H9 (cell line): ENCODE data around the gene GGA2. TPM values are rescaled to one million over a fixed set of nuclear protein-coding genes. Genes with fewer than 3 reads are reported as not detected.
A peak's percentile ranks its signal among the peaks of the same experiment; 100 is the strongest.

Source experiments
- DNase-seq: peaks from one replicate; pipeline ENCODE4 v3.0.0-alpha.2; 2017
- H2AFZ ChIP-seq: one replicate; pipeline ENCODE4 v1.6.1; 2013; ENCODE audit warnings: mild to moderate bottlenecking, low read length, control low read depth, moderate library complexity
- H2AK5ac ChIP-seq: 2 replicates; pipeline ENCODE4 v1.6.1; 2013; ENCODE audit warnings: low read length, control low read depth, mixed read lengths; ENCODE audit not compliant: insufficient read length
- H2BK120ac ChIP-seq: one replicate; pipeline ENCODE4 v1.6.1; 2013; ENCODE audit warnings: low read depth, mild to moderate bottlenecking, low read length, control low read depth, inconsistent platforms; ENCODE audit not compliant: poor library complexity, severe bottlenecking
- H2BK12ac ChIP-seq: 2 replicates; pipeline ENCODE4 v1.6.1; 2013; ENCODE audit warnings: low read length, control low read depth, mixed read lengths, low read depth; ENCODE audit not compliant: insufficient read length
- H2BK15ac ChIP-seq: 2 replicates; pipeline ENCODE4 v1.6.1; 2013; ENCODE audit warnings: low read depth, low read length, control low read depth
- H2BK20ac ChIP-seq: one replicate; pipeline ENCODE4 v1.6.1; 2013; ENCODE audit warnings: low read depth, mild to moderate bottlenecking, low read length, control low read depth, inconsistent platforms; ENCODE audit not compliant: poor library complexity, severe bottlenecking
- H2BK5ac ChIP-seq: 2 replicates; pipeline ENCODE4 v1.6.1; 2013; ENCODE audit warnings: low read length, control low read depth, mixed read lengths; ENCODE audit not compliant: insufficient read length
- H3K14ac ChIP-seq: 2 replicates; pipeline ENCODE4 v1.6.1; 2013; ENCODE audit warnings: low read length, control low read depth; ENCODE audit not compliant: insufficient read depth
- H3K18ac ChIP-seq: 2 replicates; pipeline ENCODE4 v1.6.1; 2013; ENCODE audit warnings: low read depth, mild to moderate bottlenecking, mixed read lengths, low read length, control low read depth; ENCODE audit not compliant: insufficient read length
- H3K23ac ChIP-seq: 2 replicates; pipeline ENCODE4 v1.6.1; 2013; ENCODE audit warnings: low read length, control low read depth, mixed read lengths, low read depth; ENCODE audit not compliant: insufficient read length
- H3K23me2 ChIP-seq: 2 replicates; pipeline ENCODE4 v1.6.1; 2013; ENCODE audit warnings: low read depth, mild to moderate bottlenecking, mixed read lengths, low read length, control low read depth; ENCODE audit not compliant: insufficient read length, poor library complexity, severe bottlenecking
- H3K27ac ChIP-seq: 2 replicates; pipeline ENCODE4 v1.5.1; 2013; ENCODE audit warnings: low read length, control low read depth, mixed read lengths, low read depth; ENCODE audit not compliant: insufficient read length
- H3K27me3 ChIP-seq: 2 replicates; pipeline ENCODE4 v1.6.1; 2013; ENCODE audit warnings: low read length, control low read depth, inconsistent platforms; ENCODE audit not compliant: insufficient read depth
- H3K4ac ChIP-seq: 2 replicates; pipeline ENCODE4 v1.6.1; 2013; ENCODE audit warnings: low read depth, mild to moderate bottlenecking, control low read depth, inconsistent platforms, low read length, moderate library complexity
- H3K4me1 ChIP-seq: 2 replicates; pipeline ENCODE4 v1.6.1; 2013; ENCODE audit warnings: low read length, control low read depth, inconsistent platforms; ENCODE audit not compliant: insufficient read depth
- H3K4me2 ChIP-seq: 2 replicates; pipeline ENCODE4 v1.6.1; 2013; ENCODE audit warnings: low read length, control low read depth, mixed read lengths; ENCODE audit not compliant: insufficient read length, insufficient read depth
- H3K56ac ChIP-seq: 2 replicates; pipeline ENCODE4 v1.6.1; 2013; ENCODE audit warnings: low read depth, mild to moderate bottlenecking, mixed read lengths, low read length, control low read depth; ENCODE audit not compliant: insufficient read length
- H3K79me1 ChIP-seq: 2 replicates; pipeline ENCODE4 v1.6.1; 2013; ENCODE audit warnings: low read depth, mild to moderate bottlenecking, moderate library complexity, low read length, control low read depth, inconsistent platforms; ENCODE audit not compliant: insufficient read depth, poor library complexity, severe bottlenecking
- H3K79me2 ChIP-seq: 2 replicates; pipeline ENCODE4 v1.6.1; 2013; ENCODE audit warnings: low read length, control low read depth, inconsistent platforms; ENCODE audit not compliant: insufficient read depth
- H3K9ac ChIP-seq: 2 replicates; pipeline ENCODE4 v1.6.1; 2013; ENCODE audit warnings: low read length, control low read depth, mixed read lengths; ENCODE audit not compliant: insufficient read length; ENCODE audit errors: extremely low read depth
- H3K9me3 ChIP-seq: one replicate; pipeline ENCODE4 v1.6.1; 2013; ENCODE audit warnings: low read depth, low read length, inconsistent platforms; ENCODE audit not compliant: control insufficient read depth
- H3T11ph ChIP-seq: one replicate; pipeline ENCODE4 v1.6.1; 2013; ENCODE audit warnings: mild to moderate bottlenecking, low read length, control low read depth, inconsistent platforms
- H4K20me1 ChIP-seq: one replicate; pipeline ENCODE4 v1.6.1; 2013; ENCODE audit not compliant: control insufficient read depth, insufficient read length, insufficient read depth
- H4K5ac ChIP-seq: 2 replicates; pipeline ENCODE4 v1.6.1; 2013; ENCODE audit warnings: low read depth, mild to moderate bottlenecking, mixed read lengths, low read length, control low read depth; ENCODE audit not compliant: insufficient read length
- H4K8ac ChIP-seq: replicated peaks from 2 replicates; pipeline ENCODE4 v1.6.1; 2013; ENCODE audit warnings: low read length, control low read depth, mixed read lengths, low read depth; ENCODE audit not compliant: insufficient read length
- H4K91ac ChIP-seq: 2 replicates; pipeline ENCODE4 v1.6.1; 2013; ENCODE audit warnings: low read depth, mild to moderate bottlenecking, moderate library complexity, mixed read lengths, low read length, control low read depth; ENCODE audit not compliant: insufficient read length
- H3K27ac Mint-ChIP-seq, 3 experiments: 2 replicates in 2 of 3; 3 replicates in 1 of 3; pipeline ENCODE4 v1.8.0; 2020 to 2021; ENCODE audit warnings: mixed read lengths in 3 of 3, mild to moderate bottlenecking in 1 of 3, moderate library complexity in 1 of 3
- H3K27me3 Mint-ChIP-seq: 2 replicates; pipeline ENCODE4 v1.8.0; 2021; ENCODE audit warnings: low read depth, mild to moderate bottlenecking, moderate library complexity, mixed read lengths
- H3K36me3 Mint-ChIP-seq, 3 experiments: 2 replicates in 2 of 3; 3 replicates in 1 of 3; pipeline ENCODE4 v1.8.0; 2020 to 2021; ENCODE audit warnings: low read depth in 3 of 3, mixed read lengths in 3 of 3; ENCODE audit not compliant: insufficient read depth in 1 of 3
- H3K4me1 Mint-ChIP-seq, 2 experiments: 2 replicates each; pipeline ENCODE4 v1.8.0; 2020; ENCODE audit warnings: mixed read lengths in 2 of 2
- H3K4me3 Mint-ChIP-seq, 2 experiments: 2 replicates in 1 of 2; 3 replicates in 1 of 2; pipeline ENCODE4 v1.8.0; 2020 to 2021; ENCODE audit warnings: mild to moderate bottlenecking in 2 of 2, mixed read lengths in 2 of 2, moderate library complexity in 1 of 2
- H3K9me3 Mint-ChIP-seq, 2 experiments: 2 replicates in 1 of 2; 3 replicates in 1 of 2; pipeline ENCODE4 v1.8.0; 2020; ENCODE audit warnings: mild to moderate bottlenecking in 2 of 2, mixed read lengths in 2 of 2, moderate library complexity in 1 of 2
- WGBS: extraction: QIAGEN DNeasy Blood & Tissue Kit; methylation state at CpG from one replicate; pipeline ENCODE4 v1.1.7; 2013; ENCODE audit warnings: missing lambda C conversion rate, low lambda C conversion rate, mixed read lengths; ENCODE audit not compliant: insufficient read length; ENCODE audit errors: extremely low coverage; 5-methylcytosine and 5-hydroxymethylcytosine counted together
- total RNA-seq: library from RNA; stranded (reverse); gene quantifications from 2 replicates; pipeline ENCODE4 v1.2.1, GENCODE V29; 2021
- TF ChIP-seq, protein P1 (sequence below): fragments of 200-600 bp; sonication (generic); conservative IDR thresholded peaks from 3 replicates; pipeline ENCODE4 v1.8.0; 2021; ENCODE audit warnings: antibody characterized with exemption, mild to moderate bottlenecking

GGA2 gene
- total RNA-seq, 1 experiment from 2014 or later, result 143 TPM

DNA sequence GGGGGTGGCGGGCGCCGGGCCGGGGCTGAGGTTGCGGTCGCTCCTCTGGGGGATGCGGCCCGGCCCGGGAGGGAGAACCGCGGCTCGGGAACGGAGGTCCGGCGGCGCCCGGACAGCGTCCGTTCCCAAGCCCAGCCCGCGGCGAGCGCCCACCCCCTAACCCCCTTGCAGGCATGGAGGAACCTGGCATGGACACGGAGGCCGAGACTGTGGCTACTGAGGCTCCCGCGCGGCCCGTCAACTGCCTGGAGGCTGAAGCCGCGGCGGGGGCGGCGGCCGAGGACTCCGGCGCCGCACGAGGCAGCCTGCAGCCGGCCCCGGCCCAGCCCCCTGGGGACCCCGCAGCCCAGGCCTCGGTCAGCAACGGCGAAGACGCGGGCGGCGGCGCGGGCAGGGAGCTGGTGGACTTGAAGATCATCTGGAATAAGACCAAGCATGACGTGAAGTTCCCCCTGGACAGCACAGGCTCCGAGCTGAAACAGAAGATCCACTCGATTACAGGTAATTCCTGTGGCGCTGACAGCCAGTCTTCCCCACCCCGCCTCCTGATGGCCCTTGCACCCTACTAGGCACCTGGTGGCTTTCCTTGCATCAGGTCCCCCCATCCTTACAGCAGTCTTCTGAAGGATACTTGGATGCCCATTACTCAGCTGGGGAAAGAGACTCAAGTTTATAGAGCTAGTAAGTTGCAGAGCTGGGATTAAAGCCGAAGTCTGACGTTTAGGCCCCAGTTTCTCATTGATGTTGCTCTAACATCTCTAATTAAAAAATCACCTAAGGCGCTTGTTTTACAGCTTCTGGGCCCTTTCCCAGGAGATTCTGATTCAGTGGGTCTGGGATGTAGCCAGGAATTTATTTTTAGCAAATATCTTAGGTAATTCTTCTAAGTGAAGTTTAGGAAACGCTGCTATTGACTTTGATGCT is 47.7 kb upstream of the GGA2 start:
- H3K23ac ChIP-seq, result no peak overlapping the region
- H3K4ac ChIP-seq, result no peak overlapping the region
- H3K9me3 ChIP-seq, result no peaks in the 10 kb centered on the region
- peaks cover 6% of the 10 kb centered on the region for H3K23me2 ChIP-seq
- no peak overlapping the region for H2AFZ ChIP-seq
- TF ChIP-seq, protein P1, sequence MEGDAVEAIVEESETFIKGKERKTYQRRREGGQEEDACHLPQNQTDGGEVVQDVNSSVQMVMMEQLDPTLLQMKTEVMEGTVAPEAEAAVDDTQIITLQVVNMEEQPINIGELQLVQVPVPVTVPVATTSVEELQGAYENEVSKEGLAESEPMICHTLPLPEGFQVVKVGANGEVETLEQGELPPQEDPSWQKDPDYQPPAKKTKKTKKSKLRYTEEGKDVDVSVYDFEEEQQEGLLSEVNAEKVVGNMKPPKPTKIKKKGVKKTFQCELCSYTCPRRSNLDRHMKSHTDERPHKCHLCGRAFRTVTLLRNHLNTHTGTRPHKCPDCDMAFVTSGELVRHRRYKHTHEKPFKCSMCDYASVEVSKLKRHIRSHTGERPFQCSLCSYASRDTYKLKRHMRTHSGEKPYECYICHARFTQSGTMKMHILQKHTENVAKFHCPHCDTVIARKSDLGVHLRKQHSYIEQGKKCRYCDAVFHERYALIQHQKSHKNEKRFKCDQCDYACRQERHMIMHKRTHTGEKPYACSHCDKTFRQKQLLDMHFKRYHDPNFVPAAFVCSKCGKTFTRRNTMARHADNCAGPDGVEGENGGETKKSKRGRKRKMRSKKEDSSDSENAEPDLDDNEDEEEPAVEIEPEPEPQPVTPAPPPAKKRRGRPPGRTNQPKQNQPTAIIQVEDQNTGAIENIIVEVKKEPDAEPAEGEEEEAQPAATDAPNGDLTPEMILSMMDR, result no peak
- H3K27me3 ChIP-seq, result no peaks in the 10 kb centered on the region
- H3K27ac ChIP-seq, result no peak overlapping the region
- H2BK12ac ChIP-seq, result no peak overlapping the region
- peak overlapping the region; percentile 96 for H3K9ac ChIP-seq
- no peak overlapping the region for H2AK5ac ChIP-seq
- Mint-ChIP-seq H3K4me3 (peak overlapping the region; percentile 87 to 92), H3K36me3 (peaks cover 24 to 59% (median 41%) of the 10 kb centered on the region in 3 experiments), H3K9me3 (no peaks in the 10 kb centered on the region), H3K4me1 (peaks cover 8 to 9% of the 10 kb centered on the region in 2 experiments; a peak in 3 of 4 replicates), H3K27me3 (no peaks in the 10 kb centered on the region), H3K27ac (peak overlapping the region in 2 of 3 experiments; percentile 40 to 73; a peak in 3 of 7 replicates)
- no CpG with 5 or more reads among the region's 60 CpGs for WGBS
- peak overlapping the region; percentile 100 for H3K4me2 ChIP-seq
- H3K14ac ChIP-seq, result peak overlapping the region; percentile 80
- no peak overlapping the region for H2BK20ac ChIP-seq
- H3T11ph ChIP-seq, result no peak overlapping the region
- H2BK15ac ChIP-seq, result no peak overlapping the region
- peak; percentile 42 for DNase-seq
- peak overlapping the region; percentile 80 for H3K18ac ChIP-seq
- H3K4me1 ChIP-seq, result no peaks in the 10 kb centered on the region; the same call in 1 of the 2 replicates
- H4K91ac ChIP-seq, result no peak overlapping the region
- peak overlapping the region; percentile 75 for H4K5ac ChIP-seq
- no peak overlapping the region for H2BK120ac ChIP-seq
- no peak overlapping the region for H4K8ac ChIP-seq
- peaks cover 10% of the 10 kb centered on the region; the same call in 1 of the 2 replicates for H3K79me2 ChIP-seq
- H2BK5ac ChIP-seq, result no peak overlapping the region
- no peaks in the 10 kb centered on the region for H4K20me1 ChIP-seq
- H3K56ac ChIP-seq, result no peak overlapping the region
- H3K79me1 ChIP-seq, result no peaks in the 10 kb centered on the region
